K562 (cell line): Measurements from ENCODE around the gene SLC9B1.

Experiments
- EZH2 ChIP-seq: IDR thresholded peaks from 2 replicates; pipeline ENCODE4 v1.6.1; 2012; ENCODE audit warnings: low read depth, mild to moderate bottlenecking, inconsistent platforms, low read length, borderline replicate concordance
- NR2C1 ChIP-seq, 2 experiments: fragments of 450-650 bp; IDR thresholded peaks; 2 replicates each; pipeline ENCODE4 v1.6.1; 2017; ENCODE audit warnings: mild to moderate bottlenecking in 2 of 2, antibody characterized with exemption in 1 of 2, inconsistent platforms in 1 of 2, missing compliant biosample characterization in 1 of 2, missing genetic modification characterization in 1 of 2

- TF ChIP-seq NR2C1 (IDR thresholded peaks at IDR 0.05) (no peak), NR2C1 (tag; IDR thresholded peaks at IDR 0.05) (no peak), EZH2 (no peak)
Observed at GRCh38 chr4:103019308-103020124, at the start of gene SLC9B1.
